ENCODE measurements around the gene C18orf32.

DNA sequence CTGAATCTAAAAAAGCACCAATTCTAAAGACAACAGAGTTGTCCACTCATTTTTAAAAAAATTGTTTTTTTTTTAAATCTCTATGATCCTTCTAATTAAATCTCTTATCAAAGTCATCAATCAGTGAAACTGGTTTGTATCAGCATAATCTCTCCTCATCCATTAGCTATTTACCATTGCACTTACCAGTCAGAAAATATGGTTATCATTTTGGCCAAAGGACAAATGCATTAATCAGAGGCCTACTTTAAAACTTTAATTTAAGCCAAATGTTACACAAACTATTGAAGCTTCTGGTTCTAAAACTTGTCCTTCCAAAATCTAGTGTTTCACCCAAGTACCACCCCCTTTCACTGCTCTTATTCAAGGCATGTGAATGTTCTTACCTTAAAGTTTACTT lies 3.8 kb downstream of the C18orf32 start:
- TF ChIP-seq, protein P1, sequence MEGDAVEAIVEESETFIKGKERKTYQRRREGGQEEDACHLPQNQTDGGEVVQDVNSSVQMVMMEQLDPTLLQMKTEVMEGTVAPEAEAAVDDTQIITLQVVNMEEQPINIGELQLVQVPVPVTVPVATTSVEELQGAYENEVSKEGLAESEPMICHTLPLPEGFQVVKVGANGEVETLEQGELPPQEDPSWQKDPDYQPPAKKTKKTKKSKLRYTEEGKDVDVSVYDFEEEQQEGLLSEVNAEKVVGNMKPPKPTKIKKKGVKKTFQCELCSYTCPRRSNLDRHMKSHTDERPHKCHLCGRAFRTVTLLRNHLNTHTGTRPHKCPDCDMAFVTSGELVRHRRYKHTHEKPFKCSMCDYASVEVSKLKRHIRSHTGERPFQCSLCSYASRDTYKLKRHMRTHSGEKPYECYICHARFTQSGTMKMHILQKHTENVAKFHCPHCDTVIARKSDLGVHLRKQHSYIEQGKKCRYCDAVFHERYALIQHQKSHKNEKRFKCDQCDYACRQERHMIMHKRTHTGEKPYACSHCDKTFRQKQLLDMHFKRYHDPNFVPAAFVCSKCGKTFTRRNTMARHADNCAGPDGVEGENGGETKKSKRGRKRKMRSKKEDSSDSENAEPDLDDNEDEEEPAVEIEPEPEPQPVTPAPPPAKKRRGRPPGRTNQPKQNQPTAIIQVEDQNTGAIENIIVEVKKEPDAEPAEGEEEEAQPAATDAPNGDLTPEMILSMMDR (IDR thresholded peaks at IDR 0.05; ENCODE audit: low read depth, low read length): no peak
- no peak for TF ChIP-seq EZH2phosphoT487 (IDR thresholded peaks at IDR 0.05; ENCODE audit: low read depth)
